H9 (cell line): ENCODE results near the gene C19orf25. TPM values are rescaled to one million over a fixed set of nuclear protein-coding genes. Genes with fewer than 3 reads are reported as not detected.

Source experiments
- DNase-seq: peaks from one replicate; pipeline ENCODE4 v3.0.0-alpha.2; 2017
- H2AFZ ChIP-seq: one replicate; pipeline ENCODE4 v1.6.1; 2013; ENCODE audit warnings: mild to moderate bottlenecking, low read length, control low read depth, moderate library complexity
- H2AK5ac ChIP-seq: 2 replicates; pipeline ENCODE4 v1.6.1; 2013; ENCODE audit warnings: low read length, control low read depth, mixed read lengths; ENCODE audit not compliant: insufficient read length
- H2BK120ac ChIP-seq: one replicate; pipeline ENCODE4 v1.6.1; 2013; ENCODE audit warnings: low read depth, mild to moderate bottlenecking, low read length, control low read depth, inconsistent platforms; ENCODE audit not compliant: poor library complexity, severe bottlenecking
- H2BK12ac ChIP-seq: 2 replicates; pipeline ENCODE4 v1.6.1; 2013; ENCODE audit warnings: low read length, control low read depth, mixed read lengths, low read depth; ENCODE audit not compliant: insufficient read length
- H2BK15ac ChIP-seq: 2 replicates; pipeline ENCODE4 v1.6.1; 2013; ENCODE audit warnings: low read depth, low read length, control low read depth
- H2BK20ac ChIP-seq: one replicate; pipeline ENCODE4 v1.6.1; 2013; ENCODE audit warnings: low read depth, mild to moderate bottlenecking, low read length, control low read depth, inconsistent platforms; ENCODE audit not compliant: poor library complexity, severe bottlenecking
- H2BK5ac ChIP-seq: 2 replicates; pipeline ENCODE4 v1.6.1; 2013; ENCODE audit warnings: low read length, control low read depth, mixed read lengths; ENCODE audit not compliant: insufficient read length
- H3K14ac ChIP-seq: 2 replicates; pipeline ENCODE4 v1.6.1; 2013; ENCODE audit warnings: low read length, control low read depth; ENCODE audit not compliant: insufficient read depth
- H3K18ac ChIP-seq: 2 replicates; pipeline ENCODE4 v1.6.1; 2013; ENCODE audit warnings: low read depth, mild to moderate bottlenecking, mixed read lengths, low read length, control low read depth; ENCODE audit not compliant: insufficient read length
- H3K23ac ChIP-seq: 2 replicates; pipeline ENCODE4 v1.6.1; 2013; ENCODE audit warnings: low read length, control low read depth, mixed read lengths, low read depth; ENCODE audit not compliant: insufficient read length
- H3K23me2 ChIP-seq: 2 replicates; pipeline ENCODE4 v1.6.1; 2013; ENCODE audit warnings: low read depth, mild to moderate bottlenecking, mixed read lengths, low read length, control low read depth; ENCODE audit not compliant: insufficient read length, poor library complexity, severe bottlenecking
- H3K27ac ChIP-seq: 2 replicates; pipeline ENCODE4 v1.5.1; 2013; ENCODE audit warnings: low read length, control low read depth, mixed read lengths, low read depth; ENCODE audit not compliant: insufficient read length
- H3K27me3 ChIP-seq: 2 replicates; pipeline ENCODE4 v1.6.1; 2013; ENCODE audit warnings: low read length, control low read depth, inconsistent platforms; ENCODE audit not compliant: insufficient read depth
- H3K4ac ChIP-seq: 2 replicates; pipeline ENCODE4 v1.6.1; 2013; ENCODE audit warnings: low read depth, mild to moderate bottlenecking, control low read depth, inconsistent platforms, low read length, moderate library complexity
- H3K4me1 ChIP-seq: 2 replicates; pipeline ENCODE4 v1.6.1; 2013; ENCODE audit warnings: low read length, control low read depth, inconsistent platforms; ENCODE audit not compliant: insufficient read depth
- H3K4me2 ChIP-seq: 2 replicates; pipeline ENCODE4 v1.6.1; 2013; ENCODE audit warnings: low read length, control low read depth, mixed read lengths; ENCODE audit not compliant: insufficient read length, insufficient read depth
- H3K56ac ChIP-seq: 2 replicates; pipeline ENCODE4 v1.6.1; 2013; ENCODE audit warnings: low read depth, mild to moderate bottlenecking, mixed read lengths, low read length, control low read depth; ENCODE audit not compliant: insufficient read length
- H3K79me1 ChIP-seq: 2 replicates; pipeline ENCODE4 v1.6.1; 2013; ENCODE audit warnings: low read depth, mild to moderate bottlenecking, moderate library complexity, low read length, control low read depth, inconsistent platforms; ENCODE audit not compliant: insufficient read depth, poor library complexity, severe bottlenecking
- H3K79me2 ChIP-seq: 2 replicates; pipeline ENCODE4 v1.6.1; 2013; ENCODE audit warnings: low read length, control low read depth, inconsistent platforms; ENCODE audit not compliant: insufficient read depth
- H3K9ac ChIP-seq: 2 replicates; pipeline ENCODE4 v1.6.1; 2013; ENCODE audit warnings: low read length, control low read depth, mixed read lengths; ENCODE audit not compliant: insufficient read length; ENCODE audit errors: extremely low read depth
- H3K9me3 ChIP-seq: one replicate; pipeline ENCODE4 v1.6.1; 2013; ENCODE audit warnings: low read depth, low read length, inconsistent platforms; ENCODE audit not compliant: control insufficient read depth
- H3T11ph ChIP-seq: one replicate; pipeline ENCODE4 v1.6.1; 2013; ENCODE audit warnings: mild to moderate bottlenecking, low read length, control low read depth, inconsistent platforms
- H4K20me1 ChIP-seq: one replicate; pipeline ENCODE4 v1.6.1; 2013; ENCODE audit not compliant: control insufficient read depth, insufficient read length, insufficient read depth
- H4K5ac ChIP-seq: 2 replicates; pipeline ENCODE4 v1.6.1; 2013; ENCODE audit warnings: low read depth, mild to moderate bottlenecking, mixed read lengths, low read length, control low read depth; ENCODE audit not compliant: insufficient read length
- H4K8ac ChIP-seq: replicated peaks from 2 replicates; pipeline ENCODE4 v1.6.1; 2013; ENCODE audit warnings: low read length, control low read depth, mixed read lengths, low read depth; ENCODE audit not compliant: insufficient read length
- H4K91ac ChIP-seq: 2 replicates; pipeline ENCODE4 v1.6.1; 2013; ENCODE audit warnings: low read depth, mild to moderate bottlenecking, moderate library complexity, mixed read lengths, low read length, control low read depth; ENCODE audit not compliant: insufficient read length
- H3K27ac Mint-ChIP-seq, 3 experiments: 2 replicates in 2 of 3; 3 replicates in 1 of 3; pipeline ENCODE4 v1.8.0; 2020 to 2021; ENCODE audit warnings: mixed read lengths in 3 of 3, mild to moderate bottlenecking in 1 of 3, moderate library complexity in 1 of 3
- H3K27me3 Mint-ChIP-seq: 2 replicates; pipeline ENCODE4 v1.8.0; 2021; ENCODE audit warnings: low read depth, mild to moderate bottlenecking, moderate library complexity, mixed read lengths
- H3K36me3 Mint-ChIP-seq, 3 experiments: 2 replicates in 2 of 3; 3 replicates in 1 of 3; pipeline ENCODE4 v1.8.0; 2020 to 2021; ENCODE audit warnings: low read depth in 3 of 3, mixed read lengths in 3 of 3; ENCODE audit not compliant: insufficient read depth in 1 of 3
- H3K4me1 Mint-ChIP-seq, 2 experiments: 2 replicates each; pipeline ENCODE4 v1.8.0; 2020; ENCODE audit warnings: mixed read lengths in 2 of 2
- H3K4me3 Mint-ChIP-seq, 2 experiments: 2 replicates in 1 of 2; 3 replicates in 1 of 2; pipeline ENCODE4 v1.8.0; 2020 to 2021; ENCODE audit warnings: mild to moderate bottlenecking in 2 of 2, mixed read lengths in 2 of 2, moderate library complexity in 1 of 2
- H3K9me3 Mint-ChIP-seq, 2 experiments: 2 replicates in 1 of 2; 3 replicates in 1 of 2; pipeline ENCODE4 v1.8.0; 2020; ENCODE audit warnings: mild to moderate bottlenecking in 2 of 2, mixed read lengths in 2 of 2, moderate library complexity in 1 of 2
- CTCF ChIP-seq: fragments of 200-600 bp; sonication (generic); conservative IDR thresholded peaks from 3 replicates; pipeline ENCODE4 v1.8.0; 2021; ENCODE audit warnings: antibody characterized with exemption, mild to moderate bottlenecking
- WGBS: extraction: QIAGEN DNeasy Blood & Tissue Kit; methylation state at CpG from one replicate; pipeline ENCODE4 v1.1.7; 2013; ENCODE audit warnings: missing lambda C conversion rate, low lambda C conversion rate, mixed read lengths; ENCODE audit not compliant: insufficient read length; ENCODE audit errors: extremely low coverage; 5-methylcytosine and 5-hydroxymethylcytosine counted together
- total RNA-seq: library from RNA; stranded (reverse); gene quantifications from 2 replicates; pipeline ENCODE4 v1.2.1, GENCODE V29; 2021

C19orf25 gene
- total RNA-seq, 1 experiment from 2014 or later: 36.8 TPM

- no peak overlapping the region for H3K56ac ChIP-seq
- Mint-ChIP-seq H3K4me1 (peaks cover 13 to 20% of the 10 kb centered on the region in 2 experiments), H3K36me3 (no peaks in the 10 kb centered on the region), H3K27me3 (peaks cover 67% of the 10 kb centered on the region), H3K27ac (no peak overlapping the region), H3K4me3 (peak overlapping the region in 1 of 2 experiments; percentile 59; a peak in 3 of 5 replicates), H3K9me3 (peaks cover 0 to 4% of the 10 kb centered on the region in 2 experiments; a peak in 1 of 5 replicates)
- H2BK12ac ChIP-seq: no peak overlapping the region
- H4K91ac ChIP-seq: no peak overlapping the region
- WGBS: no CpG with 5 or more reads among the region's 12 CpGs
- no peak overlapping the region for H3K23ac ChIP-seq
- no peaks in the 10 kb centered on the region for H3K4me1 ChIP-seq
- no peak overlapping the region for H3K4ac ChIP-seq
- no peak overlapping the region for H2AK5ac ChIP-seq
- H2BK20ac ChIP-seq: no peak overlapping the region
- no peak overlapping the region for H2BK15ac ChIP-seq
- no peak overlapping the region for H3K14ac ChIP-seq
- no peaks in the 10 kb centered on the region for H4K20me1 ChIP-seq
- H3K27ac ChIP-seq: no peak overlapping the region
- no peaks in the 10 kb centered on the region for H3K27me3 ChIP-seq
- H2BK5ac ChIP-seq: no peak overlapping the region
- peaks cover 11% of the 10 kb centered on the region for H3K23me2 ChIP-seq
- H3K79me2 ChIP-seq: no peaks in the 10 kb centered on the region
- no peak overlapping the region for H4K5ac ChIP-seq
- H3K4me2 ChIP-seq: peak overlapping the region; percentile 14
- H3K9ac ChIP-seq: no peak overlapping the region
- no peak for TF ChIP-seq CTCF
- H3K9me3 ChIP-seq: no peaks in the 10 kb centered on the region
- H2BK120ac ChIP-seq: no peak overlapping the region
- no peak overlapping the region for H3T11ph ChIP-seq
- no peak overlapping the region for H4K8ac ChIP-seq
- no peak overlapping the region for H2AFZ ChIP-seq
- no peaks in the 10 kb centered on the region for H3K79me1 ChIP-seq
- no peak for DNase-seq
- no peak overlapping the region for H3K18ac ChIP-seq
Measured at GRCh38 chr19:1508507-1508856, 29.5 kb upstream of the C19orf25 start.
